Stomach (tissue), 9 donors: ENCODE data around the gene PAX2. TPM values are rescaled to one million over a fixed set of nuclear protein-coding genes. Genes with fewer than 3 reads are reported as not detected.
A peak's percentile ranks its signal among the peaks of the same experiment; 100 is the strongest.

ENCODE experiments used
- DNase-seq, 2 donors: peaks; one replicate each; pipeline versions ENCODE4 v3.0.0 to v3.0.0-alpha.2; 2013 to 2019
- H3K27ac ChIP-seq, 5 donors: fragments of 200-600 bp in 4 of 5; sonication (generic) in 4 of 5; one replicate each; pipeline ENCODE4 v1.5.1; 2013 to 2019; ENCODE audit warnings: mild to moderate bottlenecking in 1 of 5, moderate library complexity in 1 of 5
- H3K27me3 ChIP-seq, 3 donors: fragments of 200-600 bp; sonication (generic); one replicate each; pipeline ENCODE4 v1.5.1; 2017 to 2019; ENCODE audit warnings: mixed run types in 1 of 3
- H3K36me3 ChIP-seq, 4 donors: fragments of 200-600 bp; sonication (generic); 1 replicate in 3 of 4; 2 replicates in 1 of 4; pipeline ENCODE4 v1.5.1; 2016 to 2019
- H3K4me1 ChIP-seq, 4 donors: fragments of 200-600 bp; sonication (generic); one replicate each; pipeline ENCODE4 v1.5.1; 2016 to 2019
- H3K4me3 ChIP-seq, 4 donors: fragments of 200-600 bp; sonication (generic) in 3 of 4; one replicate each; pipeline ENCODE4 v1.5.1; 2016 to 2019; ENCODE audit warnings: mild to moderate bottlenecking in 1 of 4
- H3K9me3 ChIP-seq, 4 donors: fragments of 200-600 bp; sonication (generic); one replicate each; pipeline ENCODE4 v1.5.1; 2016 to 2019
- CTCF ChIP-seq, 7 experiments: fragments of 450-650 bp in 4 of 7; fragments of 200-600 bp in 3 of 7; sonication (generic) in 3 of 7; IDR thresholded peaks; one replicate each; pipeline ENCODE4 v1.5.1; 2016 to 2019; ENCODE audit warnings: antibody characterized with exemption in 7 of 7, control low read depth in 2 of 7, mild to moderate bottlenecking in 1 of 7
- EP300 ChIP-seq: sonication (generic); formaldehyde crosslinking; IDR thresholded peaks from one replicate; pipeline ENCODE4 v1.6.1; 2017; ENCODE audit warnings: antibody characterized with exemption
- POLR2A ChIP-seq, 4 donors: fragments of 450-650 bp; IDR thresholded peaks; one replicate each; pipeline ENCODE4 v1.6.1; 2016; ENCODE audit warnings: antibody characterized with exemption in 4 of 4, control low read depth in 2 of 4, mild to moderate bottlenecking in 1 of 4, moderate library complexity in 1 of 4
- POLR2AphosphoS5 ChIP-seq, 3 donors: sonication (generic); formaldehyde crosslinking; IDR thresholded peaks; one replicate each; pipeline ENCODE4 v1.6.1; 2016; ENCODE audit warnings: antibody characterized with exemption in 3 of 3
- WGBS, 5 donors: extraction: QIAGEN DNeasy Blood & Tissue Kit in 3 of 5; methylation state at CpG; one replicate each; pipeline versions ENCODE4 v1.1.5 to v1.1.7; 2013 to 2018; 5-methylcytosine and 5-hydroxymethylcytosine counted together
- intact Hi-C: fragments of 100-400 bp; cut with DNase I; formaldehyde crosslinking; loops from one replicate; pipeline ENCODE4 v1.15.1; 2023; ENCODE audit warnings: low total_unique reads
- polyA plus RNA-seq, 3 donors: library from polyadenylated mRNA; stranded (reverse); fragments of 200-250 nt; gene quantifications; one replicate each; pipeline ENCODE4 v1.2.3, GENCODE V29; 2013
- total RNA-seq, 5 donors: library from RNA; depleted of rRNA; stranded (reverse); fragments of >200 nt; gene quantifications; one replicate each; pipeline versions ENCODE4 v1.1.0 to v1.2.3, GENCODE V29; 2014 to 2016
- donor health status: healthy with polysubstance abuse.
- donor health status: Bipolar disorder and iron deficiency.
- donor health status: healthy.

The PAX2 gene
- total and polyA plus RNA-seq, 8 donors = not detected

GRCh38 chr10:100823194-100823593 is 77.8 kb downstream of the PAX2 start:
- TF ChIP-seq EP300 (no peak), POLR2A (IDR thresholded peaks at IDR 0.05) (no peak), CTCF (IDR thresholded peaks at IDR 0.05) (no peak), POLR2AphosphoS5 (IDR thresholded peaks at IDR 0.05) (no peak)
- H3K27me3 ChIP-seq = peaks cover 30 to 99% (median 74%) of the 10 kb centered on the region in 3 donors
- no peaks in the 10 kb centered on the region for H3K36me3 ChIP-seq
- 49 to 62% (median 54%) methylated on average over 3 of the region's 3 CpGs for WGBS, 5 donors
- no peak overlapping the region for H3K27ac ChIP-seq
- no peaks in the 10 kb centered on the region for H3K9me3 ChIP-seq
- peaks cover 19 to 24% (median 21%) of the 10 kb centered on the region in 4 donors for H3K4me1 ChIP-seq
- no peak for DNase-seq
- intact Hi-C loops = no loop called here
- H3K4me3 ChIP-seq = no peak overlapping the region

GRCh38 chr10:100824886-100825285 is 79.5 kb downstream of the PAX2 start:
- TF ChIP-seq CTCF (IDR thresholded peaks at IDR 0.05) (no peak), EP300 (no peak), POLR2A (IDR thresholded peaks at IDR 0.05) (no peak), POLR2AphosphoS5 (IDR thresholded peaks at IDR 0.05) (no peak)
- Histone ChIP-seq H3K9me3 (no peaks in the 10 kb centered on the region), H3K27ac (no peak overlapping the region), H3K4me1 (peaks cover 34 to 39% (median 38%) of the 10 kb centered on the region in 4 donors), H3K4me3 (no peak overlapping the region), H3K27me3 (peaks cover 41 to 99% (median 80%) of the 10 kb centered on the region in 3 donors), H3K36me3 (no peaks in the 10 kb centered on the region)
- intact Hi-C loops = no loop called here
- 20 to 50% (median 32%) methylated on average over 1 to 3 of the region's 3 CpGs for WGBS, 5 donors
- DNase-seq = no peak

- WGBS, 5 donors = 11 to 30% (median 14%) methylated on average over 2 of the region's 2 CpGs
- no peak for DNase-seq
- intact Hi-C loops = no loop called here
- no peaks in the 10 kb centered on the region for H3K9me3 ChIP-seq
- H3K4me3 ChIP-seq = no peak overlapping the region
- TF ChIP-seq POLR2AphosphoS5 (IDR thresholded peaks at IDR 0.05) = no peak
- no peak for TF ChIP-seq POLR2A (IDR thresholded peaks at IDR 0.05)
- no peak for TF ChIP-seq EP300
- TF ChIP-seq CTCF (IDR thresholded peaks at IDR 0.05) = no peak
- no peak overlapping the region for H3K27ac ChIP-seq
- no peaks in the 10 kb centered on the region for H3K36me3 ChIP-seq
- peaks cover 46 to 99% (median 80%) of the 10 kb centered on the region in 3 donors for H3K27me3 ChIP-seq
- H3K4me1 ChIP-seq = peaks cover 34 to 43% (median 41%) of the 10 kb centered on the region in 4 donors
These were observed 80.0 kb downstream of the PAX2 start for GRCh38 chr10:100825325-100825875.

GRCh38 chr10:100826031-100826651 is 80.8 kb downstream of the PAX2 start:
- Histone ChIP-seq H3K4me1 (peaks cover 34 to 44% (median 41%) of the 10 kb centered on the region in 4 donors), H3K9me3 (no peaks in the 10 kb centered on the region), H3K27me3 (peaks cover 53 to 100% (median 81%) of the 10 kb centered on the region in 3 donors), H3K4me3 (peak overlapping the region; percentile 41 to 54 (median 44)), H3K27ac (no peak overlapping the region), H3K36me3 (no peaks in the 10 kb centered on the region)
- intact Hi-C loops = no loop called here
- WGBS, 5 donors = 3 to 10% (median 5%) methylated on average over 6 to 27 of the region's 27 CpGs
- no peak for DNase-seq
- TF ChIP-seq POLR2AphosphoS5 (IDR thresholded peaks at IDR 0.05) (no peak), CTCF (IDR thresholded peaks at IDR 0.05) (no peak), EP300 (no peak), POLR2A (IDR thresholded peaks at IDR 0.05) (no peak)
